ENCODE results near the gene SH3BP2.
A peak's percentile ranks its signal among the peaks of the same experiment; 100 is the strongest.
"Not testable (repeated sequence)": the region's sequence is repeated elsewhere in the genome, so short reads cannot be mapped to it uniquely, and the experiment has no call there.

The SH3BP2 gene

DNA sequence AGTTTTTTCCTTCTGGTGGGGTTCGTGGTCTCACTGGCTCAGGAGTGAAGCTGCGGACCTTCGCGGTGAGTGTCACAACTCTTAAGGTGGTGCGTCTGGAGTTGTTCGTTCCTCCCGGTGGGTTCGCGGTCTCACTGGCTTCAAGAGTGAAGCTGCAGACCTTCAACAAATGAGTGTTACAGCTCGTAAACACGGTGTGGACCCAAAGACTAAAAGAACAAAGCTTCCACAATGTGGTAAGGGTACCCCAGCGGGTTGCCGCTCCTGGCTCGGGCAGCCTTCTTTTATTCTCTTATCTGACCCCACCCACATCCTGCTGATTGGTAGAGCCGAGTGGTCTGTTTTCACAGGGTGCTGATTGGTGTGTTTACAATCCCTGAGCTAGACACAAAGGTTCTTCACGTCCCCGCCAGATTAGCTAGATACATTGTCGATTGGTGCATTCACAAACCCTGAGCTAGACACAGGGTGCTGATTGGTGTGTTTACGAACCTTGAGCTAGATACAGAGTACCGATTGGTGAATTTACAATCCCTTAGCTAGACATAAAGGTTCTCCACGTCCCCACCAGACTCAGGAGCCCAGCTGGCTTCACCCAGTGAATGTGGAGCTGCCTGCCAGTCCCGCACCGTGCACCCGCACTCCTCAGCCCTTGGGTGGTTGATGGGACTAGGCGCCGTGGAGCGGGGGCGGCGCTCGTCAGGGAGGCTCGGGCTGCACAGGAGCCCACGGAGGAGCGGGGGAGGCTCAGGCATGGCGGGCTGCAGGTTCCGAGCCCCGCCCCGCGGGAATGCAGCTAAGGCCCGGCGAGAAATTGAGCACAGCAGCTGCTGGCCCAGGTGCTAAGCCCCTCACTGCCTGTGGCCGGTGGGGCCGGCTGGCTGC, 30.2 kb upstream of the SH3BP2 start:
- not testable (repeated sequence) for DNase-seq (ENCODE audit: low read depth in 2 of 2)

DNA sequence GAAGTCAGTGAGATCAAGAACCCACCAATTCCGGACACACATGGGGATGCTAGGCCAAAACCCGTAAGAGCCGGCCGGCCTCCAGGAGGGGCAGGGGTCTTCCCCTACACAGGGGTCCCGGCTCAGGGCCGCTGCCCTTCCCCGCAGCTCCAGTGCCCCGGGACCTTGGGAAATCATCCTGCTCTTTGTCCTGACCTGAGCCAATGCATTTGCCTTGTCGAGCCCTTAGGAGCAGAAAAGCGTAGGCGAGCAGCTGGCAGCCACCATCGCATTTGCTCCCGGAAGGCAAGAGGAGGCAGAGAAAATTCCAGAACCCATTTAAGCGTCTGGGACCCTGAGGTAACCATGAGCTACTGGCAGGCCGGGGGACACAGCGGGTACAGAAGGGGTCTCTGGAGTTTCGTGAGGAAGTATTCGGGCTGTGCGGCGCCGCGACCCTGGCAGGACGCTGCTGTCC, 29.3 kb upstream of the SH3BP2 start:
- no peak for DNase-seq (ENCODE audit: low read depth in 2 of 2)

DNA sequence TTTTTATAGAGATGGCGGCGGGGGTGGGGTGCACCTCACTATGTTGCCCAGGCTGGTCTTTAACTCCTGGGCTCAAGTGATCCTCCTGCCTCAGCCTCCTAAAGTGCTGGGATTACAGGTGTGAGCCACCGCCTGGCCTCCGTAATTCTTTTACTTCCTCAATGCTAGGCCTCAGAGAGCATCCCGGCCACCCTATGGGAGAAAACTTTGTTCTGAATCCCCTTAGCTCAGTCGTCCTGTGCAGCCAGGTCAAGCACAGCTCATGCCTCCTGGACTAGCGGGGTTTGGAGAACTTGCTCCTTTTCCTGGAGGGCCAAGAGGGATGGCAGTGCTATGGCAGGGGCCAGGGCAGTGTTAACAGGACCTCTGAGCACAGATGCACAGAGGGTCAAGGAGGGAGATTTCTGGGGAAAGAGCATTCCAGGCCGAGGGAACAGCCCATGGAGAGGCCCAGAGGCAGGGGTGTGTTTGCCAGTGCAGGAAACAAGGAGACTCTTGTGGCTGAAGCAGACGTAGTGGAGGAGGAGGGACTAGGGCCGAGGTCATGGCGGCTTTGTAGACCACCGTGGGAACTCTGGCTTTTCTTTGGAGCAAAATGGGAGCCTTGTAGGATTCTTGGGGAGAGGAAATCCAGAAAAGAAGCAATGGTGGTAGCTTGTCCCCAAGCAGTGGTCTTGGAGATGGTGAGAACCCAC, 26.9 kb upstream of the SH3BP2 start:
- no peak for DNase-seq (ENCODE audit: low read depth in 2 of 2)

DNA sequence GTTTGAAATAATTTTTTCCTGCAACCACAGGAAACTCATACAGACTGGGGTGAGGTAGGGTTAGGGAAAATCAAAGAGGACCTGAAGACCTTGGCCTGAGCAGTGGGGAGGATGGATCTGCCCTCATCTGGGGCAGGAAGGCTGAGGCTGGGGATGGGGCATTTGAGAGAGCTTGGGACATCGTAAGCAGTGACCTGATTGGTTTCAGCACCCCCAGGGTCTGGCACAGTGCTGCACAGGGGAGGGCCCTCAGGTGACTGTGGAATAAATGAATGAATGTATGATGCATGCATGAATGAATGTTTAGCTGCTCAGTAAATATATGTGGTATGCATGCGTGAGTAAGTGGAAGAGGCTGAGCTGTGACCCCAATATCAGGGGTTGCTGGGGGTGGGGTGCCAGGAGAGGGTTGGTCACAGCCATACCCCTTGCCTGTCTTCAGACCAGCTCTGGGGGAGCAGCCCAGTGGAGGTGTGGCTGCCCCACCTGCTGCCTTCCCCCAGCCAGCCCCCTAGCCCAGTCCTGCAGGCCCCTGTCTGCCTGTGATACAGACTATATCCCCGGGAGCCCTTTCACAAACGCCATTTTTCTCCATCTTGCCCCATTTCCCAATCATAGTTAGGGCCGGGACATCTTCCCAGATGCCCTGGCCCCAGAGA, 25.7 kb upstream of the SH3BP2 start:
- no peak for DNase-seq (ENCODE audit: low read depth in 2 of 2)

DNA sequence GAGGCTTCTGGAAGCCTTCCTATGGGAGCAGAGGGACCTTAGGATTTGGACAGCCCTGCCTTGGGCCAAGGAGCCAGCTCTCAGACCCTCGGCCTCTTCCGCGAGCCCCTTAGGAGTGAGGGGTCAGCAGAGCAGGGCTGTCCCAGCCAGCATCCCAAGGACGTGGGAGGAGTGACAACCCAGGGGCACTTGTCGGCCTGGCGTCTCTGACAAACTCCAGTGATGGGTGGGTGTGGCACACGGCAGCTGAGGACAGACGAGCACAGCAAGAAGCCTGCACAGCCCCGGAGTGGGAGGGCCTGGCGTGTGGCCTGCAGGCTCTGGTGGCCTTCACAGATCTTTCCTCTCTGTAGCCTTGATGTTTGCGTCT, 25.2 kb upstream of the SH3BP2 start:
- DNase-seq (ENCODE audit: low read depth in 2 of 2) = no peak

DNA sequence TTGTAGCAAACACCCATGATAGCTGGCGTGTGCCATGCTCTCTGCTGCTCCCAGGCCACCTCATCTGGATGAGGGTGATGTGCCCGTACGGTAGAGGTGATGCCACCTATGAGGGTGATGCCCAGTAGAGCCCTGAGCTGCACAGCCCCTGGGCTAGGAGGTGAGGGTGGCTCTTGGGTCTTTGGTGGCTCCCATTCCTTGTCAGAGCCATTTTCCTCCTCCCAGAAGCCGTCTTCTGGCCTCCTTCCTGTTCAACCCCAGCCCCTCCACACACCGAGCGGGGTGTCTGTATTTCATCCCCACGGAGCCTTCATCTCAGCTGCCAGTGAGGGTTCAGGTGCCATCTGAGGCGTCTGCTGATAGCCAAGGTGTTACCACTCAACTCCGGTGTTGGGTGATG, 24.8 kb upstream of the SH3BP2 start:
- no peak for DNase-seq (ENCODE audit: low read depth in 2 of 2)

DNA sequence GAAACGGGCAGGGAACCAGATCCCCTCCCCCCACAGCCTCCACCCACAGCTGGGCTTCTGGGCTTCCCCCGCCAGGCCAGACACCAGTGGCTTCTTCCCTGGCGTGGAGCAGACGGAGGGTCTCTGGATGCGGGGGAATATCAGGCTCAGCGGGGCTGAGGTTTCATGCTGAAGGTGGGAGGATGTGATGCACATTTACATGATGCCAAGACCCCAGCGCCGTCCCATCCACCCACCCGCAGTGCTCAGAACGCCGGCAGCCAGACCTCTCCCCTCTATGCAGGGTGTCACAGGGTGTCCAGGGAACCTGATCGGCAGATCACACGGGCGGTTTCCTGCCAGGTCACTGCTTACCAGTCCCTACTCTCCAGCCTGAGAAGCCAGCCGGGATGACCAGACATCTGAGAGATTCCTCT, 24.0 kb upstream of the SH3BP2 start:
- DNase-seq (ENCODE audit: low read depth in 2 of 2) = no peak

DNA sequence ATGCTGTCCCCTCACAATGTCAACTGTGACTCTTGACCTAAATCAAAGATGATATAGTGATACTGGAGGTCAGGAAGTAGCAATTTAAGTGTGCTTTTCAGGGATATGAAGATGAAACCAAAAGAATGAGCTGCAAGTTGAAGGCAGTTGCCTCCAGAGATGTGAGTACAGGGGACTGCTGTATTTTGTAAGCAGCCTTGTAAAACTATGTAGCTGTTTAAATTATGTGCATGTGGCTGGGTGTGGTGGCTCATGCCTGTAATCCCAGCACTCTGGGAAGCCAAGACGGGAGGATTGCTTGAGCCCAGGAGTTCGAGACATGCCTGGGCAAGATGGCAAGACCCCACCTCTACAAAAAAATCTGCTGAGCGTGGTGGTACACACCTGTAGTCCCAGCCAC, 21.6 kb upstream of the SH3BP2 start:
- DNase-seq (ENCODE audit: low read depth in 2 of 2) = no peak

DNA sequence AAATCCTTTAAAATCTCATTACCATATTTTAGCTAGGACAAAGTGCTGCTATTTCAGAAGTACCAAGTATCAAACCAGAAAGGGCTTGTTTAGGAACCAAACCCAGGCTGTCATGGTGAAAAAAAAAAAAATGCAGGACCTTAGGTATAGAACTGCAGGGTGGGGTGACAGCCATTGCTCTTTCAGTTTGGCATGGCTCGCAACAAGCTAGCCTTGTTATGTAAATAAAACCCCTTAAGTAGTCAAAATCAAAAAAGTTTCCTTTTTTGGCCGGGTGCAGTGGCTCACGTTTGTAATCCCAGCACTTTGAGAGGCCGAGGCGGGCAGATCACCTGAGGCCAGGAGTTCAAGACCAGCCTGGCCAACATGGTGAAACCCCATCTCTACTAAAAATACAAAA, 12.2 kb upstream of the SH3BP2 start:
- DNase-seq (ENCODE audit: low read depth in 2 of 2) = not testable (repeated sequence)

DNA sequence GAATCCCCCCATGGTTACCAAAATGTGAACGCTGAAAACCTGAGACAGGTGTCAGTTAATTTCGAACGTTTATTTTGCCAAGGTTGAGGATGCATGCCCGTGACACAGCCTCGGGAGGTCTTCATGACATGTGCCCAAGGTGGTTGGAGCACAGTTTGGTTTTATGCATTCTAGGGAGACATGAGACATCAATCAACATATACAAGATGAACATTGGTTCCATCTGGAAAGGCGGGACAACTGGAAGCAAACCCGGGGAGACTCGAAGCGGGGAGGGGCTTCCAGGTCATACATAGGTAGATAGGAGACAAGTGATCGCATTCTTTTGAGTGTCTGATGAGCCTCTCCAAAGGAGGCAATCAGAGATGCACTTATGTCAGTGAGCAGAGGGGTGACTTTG, 11.0 kb upstream of the SH3BP2 start:
- no peak for DNase-seq (ENCODE audit: low read depth in 2 of 2)

DNA sequence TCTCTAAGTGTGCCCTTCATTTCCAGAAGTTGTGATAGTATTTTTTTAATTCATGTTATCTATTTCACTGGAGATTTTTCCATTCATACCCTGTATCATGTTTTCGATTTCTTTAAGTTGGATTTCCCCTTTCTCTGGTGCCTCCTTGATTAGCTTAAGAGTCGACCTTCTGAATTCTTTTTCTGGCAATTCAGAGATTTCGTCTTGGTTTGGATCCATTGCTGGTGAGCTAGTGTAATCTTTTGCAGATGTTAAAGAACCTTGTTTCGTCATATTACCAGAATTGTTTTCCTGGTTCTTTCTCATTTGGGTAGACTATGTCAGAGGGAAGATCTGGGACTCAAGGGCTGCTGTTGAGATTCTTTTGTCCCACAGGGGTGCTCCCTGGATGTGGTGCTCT, 9.1 kb upstream of the SH3BP2 start:
- no peak for DNase-seq (ENCODE audit: low read depth in 2 of 2)

DNA sequence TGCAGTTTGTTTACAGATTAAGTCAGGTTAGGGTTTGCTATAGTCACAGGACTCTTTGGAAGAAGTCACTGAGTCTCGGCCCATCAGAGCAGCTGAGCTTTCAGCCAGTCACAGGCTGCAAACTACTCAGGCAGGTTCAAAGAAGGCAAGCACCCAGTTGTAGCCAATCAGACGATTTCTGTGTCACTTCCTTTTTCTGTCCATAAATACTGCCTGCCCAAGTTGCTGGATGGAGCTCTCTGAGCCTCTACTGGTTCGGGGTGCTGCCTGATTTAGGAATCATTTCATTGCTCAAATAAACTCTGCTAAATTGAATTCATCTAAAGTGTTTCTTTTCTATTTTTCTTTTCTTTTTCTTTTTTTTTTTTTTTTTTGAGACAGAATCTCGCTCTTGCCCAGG, 7.3 kb upstream of the SH3BP2 start:
- DNase-seq (ENCODE audit: low read depth in 2 of 2) = no peak

DNA sequence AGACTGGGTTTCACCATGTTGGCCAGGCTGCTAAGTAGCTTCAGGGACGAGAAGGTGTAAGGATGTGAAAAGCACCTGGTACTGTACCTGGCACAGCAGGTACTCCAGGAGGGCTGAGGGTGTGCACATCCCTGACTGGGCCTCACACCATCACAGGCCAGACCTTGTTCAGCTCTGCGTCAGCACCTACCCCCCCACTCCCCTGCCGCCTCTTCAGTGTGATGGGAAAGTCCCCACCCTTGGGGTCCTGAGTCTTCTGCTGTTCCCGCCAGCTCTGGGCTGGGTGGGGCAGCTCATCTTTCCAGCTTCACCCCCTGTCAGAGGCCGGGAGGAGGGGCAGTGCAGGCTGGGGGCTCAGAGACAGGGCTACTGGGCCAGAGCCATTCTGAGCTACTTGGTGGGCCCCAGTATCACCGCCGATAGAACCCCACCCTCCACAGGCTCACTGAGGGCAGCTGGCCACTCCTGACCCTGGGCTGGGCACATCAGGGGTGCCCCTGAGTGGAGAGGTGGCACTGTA, 6.7 kb upstream of the SH3BP2 start:
- peak; percentile 30 to 32 for DNase-seq (ENCODE audit: low read depth in 2 of 2)

DNA sequence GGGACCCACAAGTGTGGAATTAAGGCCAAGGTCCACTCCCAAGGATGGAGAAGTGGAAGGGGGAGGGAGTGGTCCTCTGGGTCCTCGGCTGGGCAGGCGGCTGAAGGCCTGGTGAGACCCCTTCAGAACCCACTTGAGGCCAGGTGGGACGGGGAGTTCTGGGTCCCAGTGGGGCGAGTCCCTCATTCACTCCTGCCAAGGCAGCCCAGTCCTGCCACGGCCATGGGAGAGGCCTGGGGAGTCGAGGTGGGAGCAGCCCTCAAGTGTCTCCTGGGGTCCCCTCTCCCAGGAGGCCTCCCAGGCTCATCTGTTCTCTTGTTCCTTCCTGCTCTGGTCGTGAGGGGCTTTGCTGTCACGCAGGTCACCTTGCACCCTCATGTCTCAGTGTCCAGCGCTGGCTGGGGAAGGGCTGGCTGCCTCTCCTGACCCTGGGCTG, 6.1 kb upstream of the SH3BP2 start:
- no peak for DNase-seq (ENCODE audit: low read depth in 2 of 2)

DNA sequence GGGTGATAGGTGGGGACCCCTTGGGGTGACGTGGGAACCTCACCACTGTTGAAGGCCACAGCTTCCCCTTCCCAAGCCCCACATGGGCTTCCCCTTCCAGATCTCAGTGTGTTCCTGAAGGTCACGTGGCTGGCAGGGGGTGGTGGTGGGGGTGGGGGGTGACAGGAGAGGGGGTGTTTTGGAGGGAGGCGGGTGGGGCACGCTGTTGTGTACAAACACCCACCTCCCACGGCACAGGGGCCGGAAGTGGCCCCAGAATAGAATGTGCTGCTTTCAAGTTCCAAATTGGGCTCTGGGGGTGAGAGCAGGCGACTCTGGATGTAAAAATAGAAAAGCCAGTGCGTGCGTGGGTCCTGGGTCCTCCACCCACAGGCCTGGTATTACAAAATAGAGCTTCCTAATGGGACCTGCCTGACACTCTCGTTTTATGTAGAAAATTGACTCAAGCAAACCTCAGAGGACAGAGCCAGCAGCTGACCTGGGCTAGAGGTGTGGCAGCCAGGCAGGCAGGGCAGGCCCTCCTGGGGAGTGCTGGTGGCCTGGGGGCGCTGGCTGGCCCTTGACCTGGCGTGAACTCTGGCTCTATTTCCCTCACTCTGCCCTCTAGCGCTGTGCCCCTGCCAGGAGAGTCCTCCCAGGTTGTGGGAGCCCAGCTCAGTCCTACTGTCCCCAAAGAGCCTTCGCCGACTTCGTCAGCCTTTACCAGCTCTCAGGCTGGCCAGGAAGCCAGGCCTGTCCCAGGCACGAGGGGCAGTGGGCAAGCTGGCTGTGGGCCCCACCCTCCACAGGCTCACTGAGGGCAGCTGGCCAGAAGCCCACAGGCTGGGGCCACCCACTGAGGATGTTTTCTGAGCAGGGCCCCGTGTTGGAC, 5.4 kb upstream of the SH3BP2 start:
- DNase-seq (ENCODE audit: low read depth in 2 of 2) = no peak

DNA sequence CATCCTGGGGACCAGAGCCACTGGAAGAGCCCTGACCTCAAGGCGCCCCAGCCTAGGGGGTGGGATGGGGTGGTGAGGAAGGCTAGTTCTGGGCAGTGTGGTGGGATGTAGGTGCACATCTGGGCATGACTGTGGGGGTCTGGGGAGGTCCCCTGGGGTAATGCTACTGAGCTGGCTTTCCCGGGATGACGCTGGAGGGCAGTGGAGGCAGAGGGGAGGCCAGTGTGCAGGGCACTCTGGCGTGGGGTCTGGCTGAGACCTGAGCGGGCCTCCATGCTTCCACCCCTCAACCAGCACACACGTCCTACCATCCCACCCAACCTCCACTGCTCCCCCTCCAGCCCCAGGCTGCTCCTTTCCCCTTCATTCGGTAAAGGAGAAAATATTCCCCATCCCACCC, 4.8 kb upstream of the SH3BP2 start:
- DNase-seq (ENCODE audit: low read depth in 2 of 2) = no peak

DNA sequence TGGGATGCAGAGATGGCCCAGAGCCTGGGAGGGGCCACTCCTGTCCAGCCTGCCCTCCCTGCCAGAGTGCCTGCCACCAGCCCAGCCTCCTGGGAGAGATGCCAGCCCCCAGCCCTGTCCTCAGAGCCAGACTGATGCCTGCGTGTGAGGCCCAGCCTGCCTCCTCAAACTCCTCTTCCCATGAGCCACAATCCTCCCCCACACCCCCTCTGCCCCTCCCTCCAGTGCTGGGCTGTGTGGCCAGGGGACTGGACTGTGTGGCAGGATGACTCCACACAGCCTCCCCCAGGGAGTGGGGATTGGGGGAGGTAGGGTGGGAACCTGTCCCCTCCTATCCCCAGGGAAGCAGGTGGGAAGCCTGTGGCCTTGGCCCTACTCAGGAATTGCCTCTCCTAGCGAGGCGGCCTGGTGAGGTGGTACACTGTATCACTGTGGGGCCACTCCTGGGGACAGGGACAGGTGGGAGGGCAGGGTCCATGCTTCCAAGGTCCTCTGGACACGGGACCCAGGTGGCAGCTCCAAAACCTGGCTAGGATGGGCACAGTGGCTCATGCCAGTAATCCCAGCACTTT, 4.3 kb upstream of the SH3BP2 start:
- no peak for DNase-seq (ENCODE audit: low read depth in 2 of 2)

DNA sequence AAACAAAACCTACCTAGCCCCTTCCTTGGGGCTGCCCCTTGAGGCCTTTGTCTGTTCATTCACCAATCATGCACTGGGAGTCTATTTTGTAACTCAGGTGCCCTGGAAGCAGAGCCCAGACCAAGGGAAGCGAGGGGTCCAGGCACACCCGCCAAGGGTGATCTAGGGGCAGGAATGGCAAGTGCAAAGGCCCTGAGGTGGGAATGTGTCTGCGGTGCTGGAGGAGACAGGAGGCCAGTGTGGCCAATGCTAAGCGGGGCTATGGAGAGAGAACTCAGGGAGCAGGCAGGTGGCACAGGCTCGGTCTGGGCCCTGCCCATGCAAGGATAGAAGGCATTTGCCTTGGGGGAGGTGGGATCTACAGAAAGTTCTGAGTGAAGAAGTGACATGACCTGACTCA, 3.5 kb upstream of the SH3BP2 start:
- no peak for DNase-seq (ENCODE audit: low read depth in 2 of 2)

DNA sequence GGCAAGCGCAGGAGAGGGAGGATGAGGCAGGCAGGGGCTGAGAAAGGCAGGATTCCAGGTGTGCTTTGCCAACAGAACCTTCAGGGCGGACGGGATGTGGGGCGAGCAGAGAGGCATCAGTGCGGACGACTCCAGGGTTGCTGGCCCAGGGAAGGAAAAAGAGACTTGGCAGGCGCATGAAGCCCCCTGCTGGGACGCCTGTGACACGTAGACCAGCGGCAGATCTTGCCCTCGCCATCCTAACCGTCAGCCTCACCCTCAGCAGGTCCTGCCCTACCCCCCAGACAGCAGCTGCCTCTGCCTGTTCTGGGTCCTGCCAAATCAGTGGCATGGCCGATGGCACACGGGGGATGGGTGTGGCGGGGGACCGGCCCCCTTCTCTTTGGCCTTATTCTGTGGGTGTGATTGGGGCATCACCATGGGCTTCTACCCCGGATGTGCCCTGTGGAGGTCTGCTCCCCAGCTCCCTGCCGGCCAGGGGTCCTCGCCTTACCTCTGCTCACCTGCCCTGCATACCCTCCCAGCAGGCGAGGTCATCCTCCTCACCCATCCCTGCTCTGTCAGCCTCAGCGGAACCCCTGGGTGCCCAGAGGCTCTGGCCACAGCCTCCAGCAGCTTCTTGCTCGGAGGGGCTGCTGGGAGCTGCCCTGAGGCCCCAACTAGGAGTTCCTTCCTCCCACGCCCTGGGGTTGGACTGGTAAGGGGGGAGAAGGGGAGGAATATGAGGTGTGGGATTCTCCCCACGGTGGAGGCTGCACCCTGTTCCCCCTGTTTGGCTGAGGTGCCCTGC, 2.9 kb upstream of the SH3BP2 start:
- no peak for DNase-seq (ENCODE audit: low read depth in 2 of 2)

Data from stimulated activated CD8-positive, alpha-beta memory T cell treated with anti-CD3 and anti-CD28 coated beads, Interleukin-7, amount 100 ng/mL, for 1 hour (primary cell).